Suprapubic skin (tissue), 4 donors: ENCODE measurements around the gene MYL9.

Experiments used
- EP300 ChIP-seq: sonication (generic); formaldehyde crosslinking; IDR thresholded peaks from one replicate; pipeline ENCODE4 v1.6.1; 2017; ENCODE audit warnings: antibody characterized with exemption
- POLR2A ChIP-seq, 2 donors: fragments of 450-650 bp; IDR thresholded peaks; one replicate each; pipeline ENCODE4 v1.6.1; 2017; ENCODE audit warnings: antibody characterized with exemption in 2 of 2, mild to moderate bottlenecking in 2 of 2, moderate library complexity in 2 of 2
- POLR2AphosphoS5 ChIP-seq, 3 donors: sonication (generic); formaldehyde crosslinking; IDR thresholded peaks; one replicate each; pipeline ENCODE4 v1.6.1; 2017; ENCODE audit warnings: antibody characterized with exemption in 3 of 3
- TF ChIP-seq, protein P1 (sequence below), 2 donors: fragments of 200-600 bp in 1 of 2; fragments of 450-650 bp in 1 of 2; sonication (generic) in 1 of 2; IDR thresholded peaks; one replicate each; pipeline ENCODE4 v1.5.1; 2016 to 2019; ENCODE audit warnings: antibody characterized with exemption in 2 of 2, mild to moderate bottlenecking in 1 of 2, moderate library complexity in 1 of 2

GRCh38 chr20:36497856-36498255 is 43.5 kb upstream of the MYL9 start:
- no peak for TF ChIP-seq POLR2A (IDR thresholded peaks at IDR 0.05)
- TF ChIP-seq, protein P1, sequence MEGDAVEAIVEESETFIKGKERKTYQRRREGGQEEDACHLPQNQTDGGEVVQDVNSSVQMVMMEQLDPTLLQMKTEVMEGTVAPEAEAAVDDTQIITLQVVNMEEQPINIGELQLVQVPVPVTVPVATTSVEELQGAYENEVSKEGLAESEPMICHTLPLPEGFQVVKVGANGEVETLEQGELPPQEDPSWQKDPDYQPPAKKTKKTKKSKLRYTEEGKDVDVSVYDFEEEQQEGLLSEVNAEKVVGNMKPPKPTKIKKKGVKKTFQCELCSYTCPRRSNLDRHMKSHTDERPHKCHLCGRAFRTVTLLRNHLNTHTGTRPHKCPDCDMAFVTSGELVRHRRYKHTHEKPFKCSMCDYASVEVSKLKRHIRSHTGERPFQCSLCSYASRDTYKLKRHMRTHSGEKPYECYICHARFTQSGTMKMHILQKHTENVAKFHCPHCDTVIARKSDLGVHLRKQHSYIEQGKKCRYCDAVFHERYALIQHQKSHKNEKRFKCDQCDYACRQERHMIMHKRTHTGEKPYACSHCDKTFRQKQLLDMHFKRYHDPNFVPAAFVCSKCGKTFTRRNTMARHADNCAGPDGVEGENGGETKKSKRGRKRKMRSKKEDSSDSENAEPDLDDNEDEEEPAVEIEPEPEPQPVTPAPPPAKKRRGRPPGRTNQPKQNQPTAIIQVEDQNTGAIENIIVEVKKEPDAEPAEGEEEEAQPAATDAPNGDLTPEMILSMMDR (IDR thresholded peaks at IDR 0.05): no peak
- TF ChIP-seq POLR2AphosphoS5 (IDR thresholded peaks at IDR 0.05): no peak
- TF ChIP-seq EP300: no peak
